Measurements from ENCODE around the gene IDI1. TPM values are rescaled to one million over a fixed set of nuclear protein-coding genes. Genes with fewer than 3 reads are reported as not detected.

Gene IDI1
- total and polyA plus RNA-seq, 2 of the 13 experiments (the other 11 are each of a cell fraction or from before 2014, with no cell fraction given), result 44.4 to 145 TPM

DNA sequence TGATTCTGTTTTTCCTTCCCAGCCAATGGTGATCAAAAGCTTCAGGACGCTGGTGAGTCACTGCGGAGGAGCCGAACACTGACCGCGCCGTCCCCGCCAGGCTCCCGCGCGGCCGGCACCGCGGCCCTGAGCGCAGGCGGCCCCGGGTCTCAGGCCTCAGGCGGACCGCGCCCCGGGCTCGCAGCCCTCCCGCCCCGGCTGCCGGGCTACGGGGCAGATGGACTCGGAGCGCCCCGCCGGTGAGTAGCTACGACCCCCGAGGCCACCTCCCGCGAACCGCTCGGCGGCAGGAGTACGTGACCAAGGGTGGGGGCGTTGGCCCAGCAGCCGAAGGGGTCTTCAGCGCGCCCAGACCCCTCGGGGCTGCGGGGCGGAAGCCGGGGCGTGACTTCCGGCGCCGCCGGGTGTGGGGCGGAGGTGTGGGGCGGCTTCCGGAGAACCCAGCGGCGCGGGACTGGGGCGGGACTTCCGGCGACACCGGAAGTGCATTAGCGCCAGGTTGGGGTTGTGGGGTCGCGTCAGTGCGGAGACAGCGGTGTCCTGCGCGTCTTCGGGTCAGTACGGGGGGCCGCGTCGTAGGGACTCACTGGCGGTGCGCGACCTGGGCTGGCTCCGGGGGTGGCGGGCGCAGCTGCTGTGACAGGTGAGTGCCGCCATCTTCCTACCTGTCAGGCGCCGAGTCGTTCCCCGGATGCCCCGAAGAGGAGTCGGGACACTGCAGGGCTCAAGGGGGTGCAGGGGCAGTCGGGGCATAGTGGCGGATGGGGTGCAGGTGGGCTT, 7.6 kb upstream of the IDI1 start, which contains the start of gene WDR37 (continued):
- TF ChIP-seq THRA (CRISPR knock-in tag; IDR thresholded peaks at IDR 0.05; ENCODE audit: borderline replicate concordance), result peak; percentile 23; the same call in 1 of the 2 replicates
- no peak for TF ChIP-seq ZNF879 (CRISPR knock-in tag; IDR thresholded peaks at IDR 0.05)
- TF ChIP-seq ZNF576 (CRISPR knock-in tag; IDR thresholded peaks at IDR 0.05), result no peak
- TF ChIP-seq ZNF766 (CRISPR knock-in tag; IDR thresholded peaks at IDR 0.05; ENCODE audit: borderline replicate concordance), result 0 out of 2 replicates have a peak, but pooled peaks have one; percentile 27
- TF ChIP-seq ZBTB44 (CRISPR knock-in tag; IDR thresholded peaks at IDR 0.05), result no peak
- no peak for TF ChIP-seq RELA (CRISPR knock-in tag; IDR thresholded peaks at IDR 0.05)
- TF ChIP-seq, protein P1, sequence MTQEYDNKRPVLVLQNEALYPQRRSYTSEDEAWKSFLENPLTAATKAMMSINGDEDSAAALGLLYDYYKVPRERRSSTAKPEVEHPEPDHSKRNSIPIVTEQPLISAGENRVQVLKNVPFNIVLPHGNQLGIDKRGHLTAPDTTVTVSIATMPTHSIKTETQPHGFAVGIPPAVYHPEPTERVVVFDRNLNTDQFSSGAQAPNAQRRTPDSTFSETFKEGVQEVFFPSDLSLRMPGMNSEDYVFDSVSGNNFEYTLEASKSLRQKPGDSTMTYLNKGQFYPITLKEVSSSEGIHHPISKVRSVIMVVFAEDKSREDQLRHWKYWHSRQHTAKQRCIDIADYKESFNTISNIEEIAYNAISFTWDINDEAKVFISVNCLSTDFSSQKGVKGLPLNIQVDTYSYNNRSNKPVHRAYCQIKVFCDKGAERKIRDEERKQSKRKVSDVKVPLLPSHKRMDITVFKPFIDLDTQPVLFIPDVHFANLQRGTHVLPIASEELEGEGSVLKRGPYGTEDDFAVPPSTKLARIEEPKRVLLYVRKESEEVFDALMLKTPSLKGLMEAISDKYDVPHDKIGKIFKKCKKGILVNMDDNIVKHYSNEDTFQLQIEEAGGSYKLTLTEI (CRISPR knock-in tag; conservative IDR thresholded peaks at IDR 0.05), result no peak
- TF ChIP-seq TCF12 (IDR thresholded peaks at IDR 0.05), result no peak
- no peak for TF ChIP-seq TCF12 (CRISPR knock-in tag; IDR thresholded peaks at IDR 0.05)
- TF ChIP-seq, protein P2, sequence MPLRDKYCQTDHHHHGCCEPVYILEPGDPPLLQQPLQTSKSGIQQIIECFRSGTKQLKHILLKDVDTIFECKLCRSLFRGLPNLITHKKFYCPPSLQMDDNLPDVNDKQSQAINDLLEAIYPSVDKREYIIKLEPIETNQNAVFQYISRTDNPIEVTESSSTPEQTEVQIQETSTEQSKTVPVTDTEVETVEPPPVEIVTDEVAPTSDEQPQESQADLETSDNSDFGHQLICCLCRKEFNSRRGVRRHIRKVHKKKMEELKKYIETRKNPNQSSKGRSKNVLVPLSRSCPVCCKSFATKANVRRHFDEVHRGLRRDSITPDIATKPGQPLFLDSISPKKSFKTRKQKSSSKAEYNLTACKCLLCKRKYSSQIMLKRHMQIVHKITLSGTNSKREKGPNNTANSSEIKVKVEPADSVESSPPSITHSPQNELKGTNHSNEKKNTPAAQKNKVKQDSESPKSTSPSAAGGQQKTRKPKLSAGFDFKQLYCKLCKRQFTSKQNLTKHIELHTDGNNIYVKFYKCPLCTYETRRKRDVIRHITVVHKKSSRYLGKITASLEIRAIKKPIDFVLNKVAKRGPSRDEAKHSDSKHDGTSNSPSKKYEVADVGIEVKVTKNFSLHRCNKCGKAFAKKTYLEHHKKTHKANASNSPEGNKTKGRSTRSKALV (CRISPR knock-in tag; IDR thresholded peaks at IDR 0.05), result no peak
- TF ChIP-seq KDM4B (CRISPR knock-in tag; IDR thresholded peaks at IDR 0.05), result no peak; the same call in 1 of the 2 replicates
- TF ChIP-seq STAG1 (CRISPR knock-in tag; IDR thresholded peaks at IDR 0.05), result no peak
- peak; percentile 57; the same call in 1 of the 2 replicates for TF ChIP-seq HCFC1 (IDR thresholded peaks at IDR 0.05; ENCODE audit: low read depth, low read length)
- no peak for TF ChIP-seq ZNF619 (CRISPR knock-in tag; IDR thresholded peaks at IDR 0.05)
- TF ChIP-seq ZNF615 (CRISPR knock-in tag; IDR thresholded peaks at IDR 0.05; ENCODE audit: borderline replicate concordance), result no peak
- peak; percentile 95 for TF ChIP-seq KDM3A (CRISPR knock-in tag; IDR thresholded peaks at IDR 0.05; ENCODE audit: low read depth)
- no peak for TF ChIP-seq ZUFSP (CRISPR knock-in tag; IDR thresholded peaks at IDR 0.05; ENCODE audit: borderline replicate concordance)
- TF ChIP-seq CEBPB (IDR thresholded peaks at IDR 0.05; ENCODE audit: borderline replicate concordance, low read depth, low read length), result no peak
- peak; percentile 73 for TF ChIP-seq ERF (CRISPR knock-in tag; IDR thresholded peaks at IDR 0.05)
- no peak for TF ChIP-seq NPAS2 (CRISPR knock-in tag; IDR thresholded peaks at IDR 0.05; ENCODE audit: borderline replicate concordance)
- no peak for TF ChIP-seq GTF2F1 (IDR thresholded peaks at IDR 0.05; ENCODE audit: low read length)
- TF ChIP-seq EZH2 (conservative IDR thresholded peaks at IDR 0.05; ENCODE audit: low read depth, low read length), result no peak
